Measurements from ENCODE around the gene RNF6. TPM values are rescaled to one million over a fixed set of nuclear protein-coding genes. Genes with fewer than 3 reads are reported as not detected.
A peak's percentile ranks its signal among the peaks of the same experiment; 100 is the strongest.

Gene RNF6
- total RNA-seq, 1 donor from 2014 or later, result 33.5 TPM

GRCh38 chr13:26185720-26186117 is 36.4 kb downstream of the RNF6 start:
- H3K27ac Mint-ChIP-seq (ENCODE audit: unreplicated experiment), result peak overlapping the region; percentile 90
- TF ChIP-seq CTCF (IDR thresholded peaks at IDR 0.05), result no peak
- H3K4me1 Mint-ChIP-seq (ENCODE audit: unreplicated experiment), result peaks cover 12% of the 10 kb centered on the region
- no peaks in the 10 kb centered on the region for H3K9me3 Mint-ChIP-seq (ENCODE audit: unreplicated experiment)
- no peaks in the 10 kb centered on the region for H3K27me3 Mint-ChIP-seq (ENCODE audit: unreplicated experiment)
- H3K36me3 Mint-ChIP-seq (ENCODE audit: unreplicated experiment), result no peaks in the 10 kb centered on the region
- no peak for DNase-seq (ENCODE audit: extremely low spot score, unreplicated experiment)
- peak overlapping the region; percentile 82 for H3K4me3 Mint-ChIP-seq (ENCODE audit: unreplicated experiment)

- Mint-ChIP-seq H3K4me3 (ENCODE audit: unreplicated experiment) (peak overlapping the region; percentile 44), H3K9me3 (ENCODE audit: unreplicated experiment) (no peaks in the 10 kb centered on the region)
- DNase-seq (ENCODE audit: extremely low spot score, unreplicated experiment), result no peak
These were observed 37.3 kb downstream of the RNF6 start for GRCh38 chr13:26184791-26185250.

GRCh38 chr13:26183416-26183815 is 38.7 kb downstream of the RNF6 start:
- no peak for TF ChIP-seq CTCF (IDR thresholded peaks at IDR 0.05)
- H3K36me3 Mint-ChIP-seq (ENCODE audit: unreplicated experiment), result no peaks in the 10 kb centered on the region
- no peak overlapping the region for H3K27ac Mint-ChIP-seq (ENCODE audit: unreplicated experiment)
- no peak overlapping the region for H3K4me3 Mint-ChIP-seq (ENCODE audit: unreplicated experiment)
- H3K27me3 Mint-ChIP-seq (ENCODE audit: unreplicated experiment), result peaks cover 2% of the 10 kb centered on the region
- no peak for DNase-seq (ENCODE audit: extremely low spot score, unreplicated experiment)
- peaks cover 12% of the 10 kb centered on the region for H3K4me1 Mint-ChIP-seq (ENCODE audit: unreplicated experiment)
- no peaks in the 10 kb centered on the region for H3K9me3 Mint-ChIP-seq (ENCODE audit: unreplicated experiment)

More at GRCh38 chr13:26184791-26185250, 37.3 kb downstream of the RNF6 start:
- Mint-ChIP-seq H3K36me3 (ENCODE audit: unreplicated experiment) (no peaks in the 10 kb centered on the region), H3K27me3 (ENCODE audit: unreplicated experiment) (no peaks in the 10 kb centered on the region), H3K4me1 (ENCODE audit: unreplicated experiment) (peaks cover 12% of the 10 kb centered on the region), H3K27ac (ENCODE audit: unreplicated experiment) (peak overlapping the region; percentile 31)
- peak; percentile 93 for TF ChIP-seq CTCF (IDR thresholded peaks at IDR 0.05)

- TF ChIP-seq CTCF (IDR thresholded peaks at IDR 0.05), result no peak
- Mint-ChIP-seq H3K27ac (ENCODE audit: unreplicated experiment) (no peak overlapping the region), H3K4me1 (ENCODE audit: unreplicated experiment) (no peaks in the 10 kb centered on the region)
These were observed 42.8 kb downstream of the RNF6 start for GRCh38 chr13:26179344-26179743.

GRCh38 chr13:26168835-26169234 is 53.3 kb downstream of the RNF6 start:
- Mint-ChIP-seq H3K36me3 (ENCODE audit: unreplicated experiment) (no peaks in the 10 kb centered on the region), H3K4me3 (ENCODE audit: unreplicated experiment) (no peak overlapping the region), H3K27ac (ENCODE audit: unreplicated experiment) (no peak overlapping the region), H3K27me3 (ENCODE audit: unreplicated experiment) (peaks cover 14% of the 10 kb centered on the region), H3K9me3 (ENCODE audit: unreplicated experiment) (no peaks in the 10 kb centered on the region), H3K4me1 (ENCODE audit: unreplicated experiment) (peaks cover 7% of the 10 kb centered on the region)
- no peak for TF ChIP-seq CTCF (IDR thresholded peaks at IDR 0.05)
- no peak for DNase-seq (ENCODE audit: extremely low spot score, unreplicated experiment)

More at GRCh38 chr13:26179344-26179743, 42.8 kb downstream of the RNF6 start:
- no peak for DNase-seq (ENCODE audit: extremely low spot score, unreplicated experiment)
- H3K9me3 Mint-ChIP-seq (ENCODE audit: unreplicated experiment), result no peaks in the 10 kb centered on the region
- peaks cover 8% of the 10 kb centered on the region for H3K27me3 Mint-ChIP-seq (ENCODE audit: unreplicated experiment)
- H3K4me3 Mint-ChIP-seq (ENCODE audit: unreplicated experiment), result no peak overlapping the region
- H3K36me3 Mint-ChIP-seq (ENCODE audit: unreplicated experiment), result no peaks in the 10 kb centered on the region
